Forelimb muscle (tissue), 1 donor: Measurements from ENCODE around the gene LTBP3. TPM values are rescaled to one million over a fixed set of nuclear protein-coding genes. Genes with fewer than 3 reads are reported as not detected.

Experiments
- DNase-seq: peaks from one replicate; pipeline ENCODE4 v3.0.0-alpha.2; 2013; ENCODE audit warnings: low read depth
- polyA plus RNA-seq: library from polyadenylated mRNA; unstranded; fragments of 120-200 nt; gene quantifications from one replicate; pipeline ENCODE4 v1.2.1, GENCODE V29; 2013; ENCODE audit not compliant: insufficient read length

LTBP3 gene
- polyA plus RNA-seq, 1 donor = 131 TPM

DNA sequence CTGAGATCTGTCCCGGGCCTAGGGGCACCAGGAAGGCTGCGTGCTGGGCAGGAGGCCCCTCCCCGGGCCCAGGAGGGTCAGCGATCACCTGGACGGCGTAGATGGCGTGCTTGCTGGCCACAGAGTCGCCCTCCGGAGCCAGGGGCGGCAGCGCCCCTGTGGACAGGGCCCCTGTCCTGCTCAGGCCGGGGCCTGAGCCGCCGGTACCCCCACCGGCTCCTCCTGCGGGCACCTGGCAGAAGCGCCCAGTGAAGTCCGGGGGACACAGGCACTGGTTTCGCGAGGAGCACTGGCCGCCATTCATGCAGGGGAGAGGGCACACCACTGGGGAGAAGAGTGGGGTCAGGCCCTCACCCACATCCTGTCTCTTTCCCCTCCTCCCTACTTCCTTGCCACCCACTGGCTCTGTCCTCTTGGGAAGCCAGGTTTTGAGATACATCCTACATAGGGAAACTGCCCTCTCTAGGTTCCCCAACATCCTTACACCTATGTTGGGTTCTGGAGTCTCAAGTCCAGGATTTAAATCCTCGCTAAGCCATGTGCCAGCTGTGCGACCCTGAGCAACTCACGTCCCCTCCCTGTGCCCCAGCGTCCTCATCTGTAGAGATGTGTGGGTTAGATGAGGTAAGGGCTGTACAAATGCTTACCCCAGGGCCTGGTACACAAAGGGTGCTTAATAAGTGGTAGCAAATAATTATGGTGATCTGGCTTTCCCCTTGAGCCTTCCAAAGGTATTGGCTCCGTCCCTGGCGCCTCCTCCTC lies 3.9 kb downstream of the LTBP3 start:
- DNase-seq = no peak

DNA sequence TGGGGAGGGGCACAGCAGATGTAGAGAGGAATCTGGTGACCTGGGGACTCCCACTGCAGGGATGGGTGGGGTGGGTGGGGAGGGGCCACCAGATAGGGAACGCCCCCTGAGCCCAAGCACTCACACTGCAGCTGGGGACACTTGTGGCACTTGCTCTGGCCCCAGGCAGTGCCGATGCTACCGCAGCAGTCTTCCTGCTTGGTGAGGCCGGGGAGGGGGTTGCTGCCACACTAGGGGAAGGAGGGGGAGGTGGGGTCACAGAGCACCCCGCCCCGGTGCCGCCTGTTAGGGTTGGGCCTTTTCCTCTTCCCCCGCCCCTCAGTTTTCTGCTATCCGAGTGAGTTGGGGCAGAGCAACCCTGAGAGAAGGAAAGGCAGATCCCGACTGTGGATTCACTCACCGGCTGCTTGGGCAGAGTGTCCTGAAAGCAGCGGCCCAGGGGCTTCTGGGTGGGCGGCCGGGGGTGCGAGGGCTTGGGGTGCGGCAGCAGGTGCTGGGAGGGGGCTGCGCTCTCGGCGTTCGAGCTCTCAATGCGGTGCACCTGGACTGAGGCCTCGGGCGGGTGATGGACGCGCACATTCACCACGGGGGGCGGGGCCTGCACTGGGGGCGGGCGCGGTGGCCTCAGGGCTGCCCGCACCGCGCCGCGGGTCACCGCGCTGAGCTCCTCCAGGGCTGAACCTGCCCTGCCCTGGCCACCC lies 4.7 kb downstream of the LTBP3 start:
- DNase-seq = no peak

DNA sequence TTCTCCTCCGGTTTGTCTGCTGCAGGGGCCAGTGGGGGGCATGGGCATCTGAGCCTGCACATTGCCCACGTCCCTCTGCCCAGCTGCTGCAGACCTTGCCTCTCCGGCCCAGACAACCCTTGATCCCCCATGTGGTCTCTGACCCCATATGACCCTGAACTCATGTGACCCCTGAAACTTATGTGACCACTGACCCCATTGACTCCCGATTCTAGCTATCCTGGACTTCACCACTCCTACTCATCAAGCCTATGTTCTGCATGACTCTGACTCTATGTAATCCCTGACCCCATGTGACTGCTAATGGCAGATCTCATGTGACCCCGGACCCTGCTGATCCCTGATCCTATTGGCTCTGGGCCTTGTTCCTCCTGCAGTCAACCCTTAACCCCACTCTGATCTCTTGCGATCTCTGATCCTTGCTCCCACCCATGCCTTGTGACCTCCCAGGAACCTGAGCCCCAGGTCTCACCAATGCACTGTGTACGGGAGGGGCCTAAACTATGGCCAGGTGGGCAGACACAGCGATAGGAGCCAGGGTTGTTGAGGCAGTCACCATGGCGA lies 5.7 kb downstream of the LTBP3 start:
- no peak for DNase-seq

- DNase-seq = no peak
Measured at GRCh38 chr11:65551572-65552387, 6.4 kb downstream of the LTBP3 start.

- DNase-seq = no peak
Measured at GRCh38 chr11:65549096-65549495, 9.1 kb downstream of the LTBP3 start.

GRCh38 chr11:65548395-65548794 lies 9.8 kb downstream of the LTBP3 start:
- no peak for DNase-seq

- DNase-seq = no peak
Measured at GRCh38 chr11:65547446-65548125, 10.6 kb downstream of the LTBP3 start.

GRCh38 chr11:65546217-65546958 lies 11.8 kb downstream of the LTBP3 start:
- no peak for DNase-seq

- DNase-seq = no peak
Measured at GRCh38 chr11:65545853-65546216, 12.3 kb downstream of the LTBP3 start.

- no peak for DNase-seq
Measured at GRCh38 chr11:65542738-65543390, 15.3 kb downstream of the LTBP3 start.

GRCh38 chr11:65541093-65541982 lies 16.8 kb downstream of the LTBP3 start:
- DNase-seq = no peak

DNA sequence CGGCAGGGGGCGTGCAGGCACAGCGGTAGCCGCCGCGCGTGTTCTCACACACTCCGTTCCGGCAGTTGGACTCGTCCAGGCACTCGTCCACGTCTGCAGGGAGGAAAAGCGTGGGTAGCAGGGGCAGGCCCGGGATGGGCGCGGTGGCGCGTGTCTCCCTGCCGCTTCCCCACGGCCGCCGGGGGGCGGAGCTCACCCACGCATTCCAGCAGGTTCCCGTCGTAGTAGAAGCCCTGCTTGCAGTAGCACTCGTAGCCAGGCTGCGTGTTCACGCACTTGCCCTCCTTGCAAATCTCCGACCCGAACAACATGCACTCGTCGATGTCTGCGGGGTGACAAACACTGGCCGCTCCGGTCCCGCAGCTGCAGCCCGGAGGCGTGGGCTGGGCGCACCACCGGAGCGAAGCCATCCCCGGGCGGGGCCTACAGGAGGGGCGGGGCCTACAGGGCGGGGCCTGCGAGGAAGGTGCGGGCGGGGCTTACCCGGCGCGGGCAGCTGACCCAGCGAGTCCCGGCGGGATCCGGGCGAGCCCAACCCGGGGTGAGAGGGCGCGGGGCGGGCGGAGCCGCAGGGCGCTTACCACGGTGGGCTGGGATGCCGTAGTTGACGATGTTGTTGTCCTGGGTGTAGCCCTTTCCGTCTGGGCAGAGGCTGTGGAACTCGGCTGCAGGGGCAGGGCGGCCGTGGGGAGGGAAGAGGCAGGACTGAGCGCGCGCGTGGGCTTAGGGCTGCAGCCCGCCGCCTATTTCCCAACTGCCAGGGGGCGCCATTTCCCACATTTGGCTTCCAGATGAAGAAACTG lies 17.7 kb downstream of the LTBP3 start:
- no peak for DNase-seq

DNA sequence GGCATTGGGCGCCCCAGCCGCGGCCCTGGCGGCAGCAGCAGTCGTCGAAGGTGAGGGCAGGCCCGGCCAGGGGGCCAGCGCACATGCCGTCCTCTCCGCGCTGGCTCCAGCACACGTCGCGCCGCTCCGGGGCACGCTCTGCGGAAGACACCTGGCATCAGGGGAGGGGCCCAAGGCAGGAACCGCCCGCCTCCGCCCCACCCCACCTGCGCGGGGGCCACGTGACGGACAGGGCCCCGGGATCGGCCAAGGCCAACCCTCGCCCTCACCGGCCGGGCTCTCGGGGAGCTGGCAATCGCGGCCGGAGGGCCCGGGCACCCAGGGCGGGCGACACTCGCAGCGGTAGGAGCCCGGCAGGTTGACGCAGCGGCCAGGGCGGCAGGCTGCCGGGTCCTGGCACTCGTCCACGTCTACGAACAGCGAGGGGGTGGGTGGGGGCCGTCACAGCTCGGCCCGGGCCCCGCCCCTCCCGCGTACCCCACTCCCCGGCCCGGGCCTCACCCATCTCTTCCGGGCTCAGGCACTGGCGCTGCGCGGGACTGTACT lies 18.3 kb downstream of the LTBP3 start:
- DNase-seq = no peak

GRCh38 chr11:65538915-65539743 lies 19.0 kb downstream of the LTBP3 start:
- no peak for DNase-seq

DNA sequence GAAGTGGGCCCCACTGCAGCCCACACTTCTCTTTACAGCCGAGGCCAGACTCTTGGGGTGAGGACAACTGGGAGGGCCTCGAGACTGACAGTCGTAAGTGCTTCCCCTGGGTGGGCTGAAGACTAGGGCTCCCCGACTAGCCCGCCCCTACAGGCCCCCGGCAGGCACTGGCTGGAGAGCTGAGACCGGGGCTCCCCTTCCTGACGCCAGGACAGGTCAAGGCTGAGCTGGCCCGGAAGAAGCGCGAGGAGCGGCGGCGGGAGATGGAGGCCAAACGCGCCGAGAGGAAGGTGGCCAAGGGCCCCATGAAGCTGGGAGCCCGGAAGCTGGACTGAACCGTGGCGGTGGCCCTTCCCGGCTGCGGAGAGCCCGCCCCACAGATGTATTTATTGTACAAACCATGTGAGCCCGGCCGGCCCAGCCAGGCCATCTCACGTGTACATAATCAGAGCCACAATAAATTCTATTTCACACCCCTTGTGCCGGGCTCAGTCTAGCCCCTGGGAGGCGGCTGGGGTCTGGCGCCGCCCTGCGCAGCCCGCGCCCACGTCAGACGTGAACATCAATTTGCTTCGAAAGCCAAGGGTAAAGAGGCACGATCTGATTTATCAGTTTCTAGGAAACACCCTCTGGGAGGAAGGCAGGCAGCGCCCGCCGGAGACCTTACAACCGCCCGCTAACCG lies 19.8 kb downstream of the LTBP3 start:
- DNase-seq = no peak

DNA sequence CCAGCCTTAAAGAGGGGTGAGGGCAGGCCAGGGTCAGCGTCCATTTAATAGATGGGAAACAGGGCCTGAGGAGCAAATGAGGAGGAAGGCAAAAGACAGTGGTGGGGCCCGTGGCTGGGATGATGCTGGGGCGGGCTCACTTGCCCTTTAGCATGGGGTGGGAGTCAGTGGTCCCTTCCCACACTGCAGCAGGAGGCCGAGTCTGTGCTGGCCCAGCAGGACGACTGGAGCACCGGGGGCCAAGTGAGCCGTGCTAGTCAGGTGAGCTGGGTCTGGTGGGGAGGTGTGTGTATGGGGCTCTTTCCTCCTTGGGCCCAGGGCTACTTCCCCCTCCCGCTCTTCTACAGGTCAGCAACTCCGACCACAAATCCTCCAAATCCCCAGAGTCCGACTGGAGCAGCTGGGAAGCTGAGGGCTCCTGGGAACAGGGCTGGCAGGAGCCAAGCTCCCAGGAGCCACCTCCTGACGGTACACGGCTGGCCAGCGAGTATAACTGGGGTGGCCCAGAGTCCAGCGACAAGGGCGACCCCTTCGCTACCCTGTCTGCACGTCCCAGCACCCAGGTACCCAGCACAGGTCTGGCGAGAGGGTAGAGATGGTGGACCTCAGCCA lies 20.4 kb downstream of the LTBP3 start:
- no peak for DNase-seq
